LNCAP (cell line): ENCODE data around the gene NEK7.

Source experiments
- CTCF ChIP-seq: fragments of 450-650 bp; IDR thresholded peaks from 2 replicates; pipeline ENCODE4 v1.5.1; 2017; ENCODE audit warnings: mild to moderate bottlenecking

NEK7 gene

GRCh38 chr1:198156745-198157240, at the start of gene NEK7:
TSS of gene NEK7 (plus strand) at chr1:198156998. CDS start at chr1:198232581, 75,583 bp downstream.
- no peak for TF ChIP-seq CTCF

GRCh38 chr1:198107091-198107501, 49.7 kb upstream of the NEK7 start:
- TF ChIP-seq CTCF = no peak

GRCh38 chr1:198108636-198109370, 48.0 kb upstream of the NEK7 start:
- no peak for TF ChIP-seq CTCF

DNA sequence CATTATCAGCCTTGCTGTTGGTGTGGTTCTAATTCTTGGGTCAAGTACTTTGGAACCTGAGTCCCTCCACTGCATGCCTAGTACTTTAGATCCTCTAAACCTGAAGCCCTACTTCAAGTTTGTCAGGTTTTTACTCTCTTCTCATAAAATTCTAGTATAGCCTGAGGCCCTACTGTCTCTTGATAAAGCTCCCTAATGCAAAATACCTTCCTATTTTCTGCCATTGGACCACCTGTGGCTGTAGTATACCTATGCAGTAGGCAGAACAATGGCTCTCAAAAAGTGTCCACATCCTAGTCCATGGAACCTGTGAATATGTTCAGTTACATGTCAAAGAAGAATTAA, 47.5 kb upstream of the NEK7 start:
- TF ChIP-seq CTCF = no peak

- TF ChIP-seq CTCF = no peak
Measured at GRCh38 chr1:198113342-198113750, 43.5 kb upstream of the NEK7 start.

DNA sequence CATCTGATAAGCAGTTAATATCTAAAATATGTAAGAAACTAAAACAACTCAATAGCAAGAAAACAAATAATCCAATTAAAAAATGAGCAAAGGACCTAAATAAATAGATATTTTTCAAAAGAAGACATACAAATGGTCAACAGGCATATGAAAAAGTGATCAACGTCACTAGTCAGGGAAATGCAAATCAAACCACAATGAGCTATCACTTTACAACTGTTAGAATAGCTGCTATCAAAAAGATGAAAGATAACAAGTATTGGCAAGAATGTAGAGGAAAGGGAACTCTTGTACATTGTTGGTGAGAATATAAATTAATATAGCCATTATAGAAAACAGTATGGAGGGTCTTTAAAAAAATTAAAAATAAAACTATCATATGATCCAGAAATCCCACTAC, 40.7 kb upstream of the NEK7 start:
- no peak for TF ChIP-seq CTCF

GRCh38 chr1:198116469-198116868, 40.3 kb upstream of the NEK7 start:
- no peak for TF ChIP-seq CTCF

GRCh38 chr1:198117267-198117666, 39.5 kb upstream of the NEK7 start:
- no peak for TF ChIP-seq CTCF
